Ishikawa (cell line): ENCODE results near the gene CCSER1.

Source experiments
- MAX ChIP-seq: IDR thresholded peaks from 2 replicates; pipeline ENCODE4 v1.6.1; 2012
- TCF12 ChIP-seq: IDR thresholded peaks from 2 replicates; pipeline ENCODE4 v1.6.1; 2012; ENCODE audit warnings: low read depth

GRCh38 chr4:90495211-90495610 is 368.0 kb downstream of the CCSER1 start:
- TF ChIP-seq TCF12 (no peak), MAX (no peak)
